ENCODE data around the gene HHAT.

Gene HHAT

GRCh38 chr1:210428696-210429095, 100.0 kb downstream of the HHAT start:
- no peak for DNase-seq (ENCODE audit: low read depth, low spot score)
- H3K27ac ChIP-seq = no peak overlapping the region

DNA sequence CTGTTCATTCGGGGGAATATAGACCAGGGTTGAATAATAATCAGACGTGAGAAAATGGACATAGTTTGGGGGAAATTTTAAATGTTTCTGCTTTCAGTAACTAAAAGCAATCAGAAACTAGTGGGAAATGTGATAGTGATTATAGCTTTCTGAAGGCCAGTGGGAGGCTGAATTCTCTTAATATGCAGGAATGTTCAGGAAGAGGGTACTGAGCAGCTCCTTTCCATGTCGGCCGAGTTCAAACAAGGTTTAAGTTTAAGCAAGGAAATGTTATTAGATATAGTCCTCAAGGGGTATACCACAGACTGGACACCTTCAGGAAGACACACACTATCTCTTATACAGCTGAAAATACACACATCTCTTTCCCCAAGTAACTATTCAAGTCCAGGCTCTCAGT, 105.5 kb downstream of the HHAT start:
- no peak overlapping the region for H3K27ac ChIP-seq
- DNase-seq (ENCODE audit: low read depth, low spot score) = no peak

- no peak overlapping the region for H3K27ac ChIP-seq
- no peak for DNase-seq (ENCODE audit: low read depth, low spot score)
These were observed 108.4 kb downstream of the HHAT start for GRCh38 chr1:210437111-210437510.

GRCh38 chr1:210437781-210438180, 109.1 kb downstream of the HHAT start:
- no peak overlapping the region for H3K27ac ChIP-seq
- no peak for DNase-seq (ENCODE audit: low read depth, low spot score)

DNA sequence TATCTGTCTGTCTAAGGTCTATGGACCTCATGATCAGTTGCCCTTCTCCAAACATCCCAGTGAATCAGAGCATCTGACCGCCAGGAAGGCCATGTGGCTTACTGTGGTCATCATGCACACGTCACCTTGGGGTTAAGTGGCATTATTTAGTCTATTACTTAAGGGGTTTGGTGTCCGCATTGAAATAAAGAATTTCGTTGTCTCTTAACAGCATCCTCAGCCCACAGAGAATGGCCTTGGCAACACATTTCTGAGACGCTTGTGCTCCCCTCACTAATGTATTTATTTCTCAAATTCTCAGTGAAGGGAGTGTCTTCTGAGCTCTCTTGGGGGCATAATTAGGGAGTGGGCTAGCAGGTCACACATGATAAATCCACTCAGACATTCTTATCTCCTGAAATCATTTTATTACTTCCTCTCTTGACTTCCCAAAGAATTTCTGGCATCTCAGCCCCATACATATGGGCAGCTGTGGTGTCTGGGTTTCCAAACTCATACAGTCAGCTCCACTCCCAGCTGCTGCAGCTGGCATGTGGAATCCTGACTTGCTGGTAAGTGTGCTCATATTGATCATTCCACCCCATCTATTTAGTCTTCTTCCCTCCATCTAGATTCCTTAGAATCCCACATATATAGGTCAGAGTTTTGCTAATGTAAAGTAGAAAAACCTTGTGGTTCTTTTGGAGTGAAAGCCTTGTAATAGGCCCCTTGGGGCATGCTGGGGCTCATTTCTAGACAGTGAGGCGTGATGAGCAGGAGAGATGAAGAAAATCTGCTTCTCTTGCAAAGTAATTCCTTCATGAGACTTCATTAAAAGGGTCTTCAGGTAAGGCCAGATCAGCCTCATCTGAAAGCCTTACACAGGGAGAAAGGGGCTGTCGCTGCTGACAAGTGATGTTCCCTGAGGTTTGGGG, 110.5 kb downstream of the HHAT start:
- peak overlapping the region; percentile 27 for H3K27ac ChIP-seq
- no peak for DNase-seq (ENCODE audit: low read depth, low spot score)

- peak overlapping the region; percentile 27 for H3K27ac ChIP-seq
- DNase-seq (ENCODE audit: low read depth, low spot score) = no peak
These were observed 111.4 kb downstream of the HHAT start for GRCh38 chr1:210440081-210440480.

GRCh38 chr1:210441028-210441427, 112.3 kb downstream of the HHAT start:
- DNase-seq (ENCODE audit: low read depth, low spot score) = no peak
- no peak overlapping the region for H3K27ac ChIP-seq

DNA sequence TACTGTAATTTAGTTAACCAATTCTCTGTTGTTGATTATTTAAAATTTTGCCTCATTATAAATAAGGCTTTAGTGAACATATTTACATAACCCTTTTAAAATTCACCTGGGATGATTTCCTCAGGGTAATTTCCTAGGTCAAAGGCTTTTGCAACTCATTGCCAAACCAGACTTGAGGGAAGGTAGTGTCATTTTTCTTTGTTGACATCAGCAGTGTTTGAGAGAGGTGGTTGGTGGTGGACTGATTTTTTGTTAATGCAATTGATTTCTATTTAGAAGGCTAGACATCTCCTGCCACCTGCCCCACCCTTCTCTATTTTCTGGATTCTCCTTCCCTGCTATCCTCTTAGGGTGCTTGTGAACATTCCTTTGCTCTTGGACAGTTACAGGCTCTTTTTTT, 116.8 kb downstream of the HHAT start:
- H3K27ac ChIP-seq = no peak overlapping the region
- DNase-seq (ENCODE audit: low read depth, low spot score) = no peak

DNA sequence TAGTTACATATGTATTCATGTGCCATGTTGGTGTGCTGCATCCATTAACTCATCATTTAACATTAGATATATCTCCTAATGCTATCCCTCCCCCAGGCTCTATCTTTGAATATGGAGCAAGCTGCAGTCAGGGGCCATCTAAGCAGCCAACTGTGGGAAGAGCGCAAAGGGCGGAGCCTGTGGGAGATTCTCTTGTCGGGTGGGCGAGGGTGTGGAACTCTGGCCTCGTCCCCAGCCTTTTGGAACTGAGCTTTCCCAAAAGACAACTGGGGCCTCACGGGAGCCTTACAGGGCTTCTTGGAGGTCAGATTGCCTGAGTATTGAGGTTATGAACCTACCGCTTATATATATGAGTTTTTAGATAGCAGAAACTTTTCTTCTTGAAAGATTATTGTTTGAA, 117.2 kb downstream of the HHAT start:
- no peak overlapping the region for H3K27ac ChIP-seq
- no peak for DNase-seq (ENCODE audit: low read depth, low spot score)

DNA sequence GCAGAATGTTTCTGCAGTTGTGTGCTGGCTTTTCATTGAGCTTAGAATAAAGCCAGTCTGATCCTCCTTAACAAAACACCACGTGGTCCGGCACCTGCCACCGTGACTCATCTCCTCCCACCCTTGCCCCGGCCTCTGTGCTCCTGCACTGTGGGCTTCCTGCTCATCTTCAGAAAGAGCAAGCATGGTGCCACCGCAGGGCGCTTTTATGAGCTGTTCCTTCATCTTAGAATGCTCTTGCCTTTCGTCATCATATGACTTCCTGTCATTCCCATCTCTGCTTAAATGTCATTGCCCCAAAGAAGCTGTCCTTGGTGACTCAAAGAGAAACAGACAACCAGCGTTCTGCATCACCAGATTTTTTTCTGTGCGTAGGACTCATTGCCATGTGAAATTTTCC, 117.8 kb downstream of the HHAT start:
- no peak for DNase-seq (ENCODE audit: low read depth, low spot score)

GRCh38 chr1:210447456-210448057, 118.9 kb downstream of the HHAT start:
- H3K27ac ChIP-seq = no peak overlapping the region
- DNase-seq (ENCODE audit: low read depth, low spot score) = no peak

More for the DNA sequence above, 117.8 kb downstream of the HHAT start:
- no peak overlapping the region for H3K27ac ChIP-seq

DNA sequence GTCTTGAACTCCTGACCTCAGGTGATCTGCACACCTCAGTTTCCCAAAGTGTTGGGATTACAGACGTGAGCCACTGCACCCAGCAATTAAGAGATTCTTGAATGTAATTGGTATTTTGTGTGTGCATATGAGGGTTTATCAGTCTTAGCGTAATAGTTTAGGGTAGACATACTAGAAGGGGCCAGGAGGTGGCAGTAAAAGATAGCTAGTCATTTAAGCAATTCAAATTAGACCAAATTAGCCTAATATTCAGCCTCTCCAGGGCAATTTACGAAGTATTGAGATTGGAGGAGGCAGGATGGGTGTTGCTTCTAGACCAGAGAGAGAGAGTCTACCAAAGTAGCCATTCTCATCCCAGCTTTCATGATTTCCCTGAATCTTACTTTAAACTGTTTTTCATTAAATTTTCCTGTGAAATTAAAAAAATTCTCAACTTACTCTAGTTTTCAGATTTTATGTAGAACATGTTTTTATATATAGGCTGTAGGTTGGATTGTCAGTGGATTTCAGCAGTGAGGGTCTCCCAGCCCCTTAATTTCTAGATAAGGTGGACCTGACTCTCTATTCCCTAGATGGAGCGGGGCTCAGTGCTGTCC, 119.7 kb downstream of the HHAT start:
- no peak overlapping the region for H3K27ac ChIP-seq
- DNase-seq (ENCODE audit: low read depth, low spot score) = no peak

DNA sequence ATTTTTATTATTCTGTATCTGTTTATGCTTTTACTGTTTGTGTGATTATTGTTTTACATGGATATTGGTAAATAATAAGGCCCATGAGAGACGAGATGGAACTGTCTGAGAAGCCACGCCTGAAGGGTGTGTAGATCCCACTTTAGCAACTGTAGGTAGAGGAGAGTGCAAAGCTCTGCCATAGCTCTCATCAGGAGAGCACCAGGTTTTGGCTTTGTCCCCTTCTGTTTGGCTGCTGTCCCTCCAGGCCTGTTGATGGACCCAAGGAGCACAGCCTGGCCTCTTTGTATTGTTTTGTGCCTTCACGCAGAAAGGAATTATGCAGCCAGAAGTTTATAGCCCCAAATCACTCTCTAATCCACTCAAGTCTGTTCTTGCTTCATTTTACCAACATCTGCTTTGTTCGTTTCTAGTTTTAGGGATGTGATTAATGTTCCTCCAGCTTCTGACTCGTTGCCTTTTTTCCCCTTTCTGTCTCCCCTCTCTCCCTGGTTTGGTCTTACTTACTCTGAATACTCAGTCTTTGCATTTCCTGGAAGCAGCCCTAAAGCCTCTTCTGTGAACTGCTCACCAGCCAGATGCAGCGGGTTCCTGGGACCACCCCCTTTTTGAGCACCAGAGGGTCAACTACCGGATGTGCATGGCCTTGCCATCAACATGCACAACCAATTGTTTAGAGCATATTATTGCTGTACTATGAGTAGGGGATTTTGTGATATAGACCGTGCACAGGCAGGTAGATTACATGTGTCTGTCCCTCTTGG, 127.3 kb downstream of the HHAT start:
- H3K27ac ChIP-seq = no peak overlapping the region
- no peak for DNase-seq (ENCODE audit: low read depth, low spot score)

GRCh38 chr1:210456731-210457255, 128.1 kb downstream of the HHAT start:
- H3K27ac ChIP-seq = no peak overlapping the region
- DNase-seq (ENCODE audit: low read depth, low spot score) = no peak

DNA sequence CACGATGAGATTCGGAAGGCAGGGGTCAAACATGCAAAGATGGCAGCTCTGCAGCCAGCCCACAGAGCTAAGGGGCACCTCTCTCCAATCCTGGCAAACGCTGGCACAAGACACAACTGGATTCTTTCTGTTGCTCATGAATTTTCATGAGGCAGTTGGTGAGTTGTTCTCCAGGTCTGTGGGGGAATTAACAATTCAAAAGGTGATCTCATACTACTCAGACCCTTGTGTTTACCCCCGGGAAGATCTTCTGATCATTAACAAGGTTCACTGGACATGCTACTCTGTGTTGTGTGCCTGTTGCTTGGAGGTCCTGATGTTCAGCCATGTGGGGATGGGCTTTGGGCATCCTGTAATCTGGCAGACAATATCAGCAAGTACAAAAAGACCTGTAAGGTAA, 128.9 kb downstream of the HHAT start:
- no peak overlapping the region for H3K27ac ChIP-seq
- no peak for DNase-seq (ENCODE audit: low read depth, low spot score)

DNA sequence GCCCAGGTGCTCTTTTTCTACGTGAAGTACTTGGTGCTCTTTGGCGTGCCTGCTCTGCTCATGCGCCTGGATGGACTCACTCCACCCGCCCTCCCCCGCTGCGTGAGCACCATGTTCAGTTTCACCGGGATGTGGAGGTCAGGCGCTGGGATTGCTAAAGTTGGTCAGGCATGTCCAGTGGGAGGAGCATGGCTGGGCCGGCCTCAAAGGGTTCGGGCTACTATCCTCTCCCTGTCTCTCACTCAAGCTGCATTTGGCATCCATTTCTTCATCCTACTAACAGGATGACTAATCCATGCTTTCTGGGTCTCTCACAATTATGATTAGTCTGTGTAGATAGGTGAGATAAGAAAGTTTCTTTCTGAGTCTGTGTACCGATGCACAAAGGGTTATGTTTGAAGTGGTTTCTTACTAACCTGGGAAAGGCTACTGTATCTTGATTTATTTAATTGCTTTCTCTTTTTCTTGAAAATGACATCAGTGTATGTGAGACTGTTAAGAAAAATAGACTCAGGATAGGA, 135.9 kb downstream of the HHAT start:
- peak; percentile 26 for DNase-seq (ENCODE audit: low read depth, low spot score)

GRCh38 chr1:210465150-210465549, 136.4 kb downstream of the HHAT start:
- no peak for DNase-seq (ENCODE audit: low read depth, low spot score)
- H3K27ac ChIP-seq = no peak overlapping the region

More for the DNA sequence above, 135.9 kb downstream of the HHAT start:
- H3K27ac ChIP-seq = no peak overlapping the region

DNA sequence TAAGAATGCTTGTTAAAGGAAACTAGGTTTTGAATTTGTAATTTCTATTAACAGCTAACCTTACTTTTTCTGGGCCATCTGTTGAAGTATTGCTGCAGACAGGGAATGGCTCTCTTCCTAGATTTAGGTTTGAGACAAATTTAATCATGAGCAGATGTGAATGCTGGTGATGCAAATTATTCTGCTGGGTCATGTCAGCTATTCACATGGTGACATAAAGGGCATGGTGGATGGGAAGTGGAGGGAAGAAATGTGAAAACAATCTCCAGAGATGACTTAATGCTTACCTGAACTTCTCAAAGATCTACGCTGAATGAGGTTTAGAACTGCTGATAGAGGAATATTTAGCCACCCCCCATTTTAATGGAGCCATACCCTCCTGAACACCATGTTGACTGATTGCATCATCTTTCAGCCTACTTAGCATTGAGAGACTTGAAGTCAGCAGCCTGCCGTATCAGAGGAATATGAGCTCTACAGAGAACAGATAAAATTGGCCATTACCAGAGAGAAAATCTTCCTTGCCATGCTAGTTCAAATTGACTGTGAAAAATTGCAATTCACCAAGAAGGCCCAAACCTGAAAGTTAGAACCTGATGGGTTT, 138.8 kb downstream of the HHAT start:
- H3K27ac ChIP-seq = no peak overlapping the region
- DNase-seq (ENCODE audit: low read depth, low spot score) = no peak

DNA sequence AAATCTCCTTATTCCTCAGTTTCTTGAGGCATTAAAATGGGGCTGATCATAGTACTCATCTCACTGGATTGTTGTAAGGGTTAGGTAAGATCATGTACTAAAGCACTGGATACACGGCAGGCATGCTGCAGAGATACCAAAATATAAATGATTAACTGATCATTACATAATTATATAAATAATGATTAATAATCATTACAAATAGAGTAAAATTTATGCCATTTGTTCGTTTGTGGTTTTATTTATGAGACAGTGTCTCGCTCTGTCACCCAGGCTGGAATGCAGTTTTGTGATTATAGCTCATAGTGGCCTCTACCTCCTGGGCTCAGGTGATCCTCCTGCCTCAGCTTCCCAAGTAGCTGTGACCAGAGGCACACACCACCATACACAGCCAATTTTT, 140.7 kb downstream of the HHAT start:
- no peak for DNase-seq (ENCODE audit: low read depth, low spot score)

GRCh38 chr1:210475321-210475720, 146.6 kb downstream of the HHAT start:
- H3K27ac ChIP-seq = no peak overlapping the region
- no peak for DNase-seq (ENCODE audit: low read depth, low spot score)

More for the DNA sequence above, 140.7 kb downstream of the HHAT start:
- no peak overlapping the region for H3K27ac ChIP-seq

All from epithelial cell of prostate (primary cell).